ENCODE results near the gene CD38.
A peak's percentile ranks its signal among the peaks of the same experiment; 100 is the strongest.

The CD38 gene

DNA sequence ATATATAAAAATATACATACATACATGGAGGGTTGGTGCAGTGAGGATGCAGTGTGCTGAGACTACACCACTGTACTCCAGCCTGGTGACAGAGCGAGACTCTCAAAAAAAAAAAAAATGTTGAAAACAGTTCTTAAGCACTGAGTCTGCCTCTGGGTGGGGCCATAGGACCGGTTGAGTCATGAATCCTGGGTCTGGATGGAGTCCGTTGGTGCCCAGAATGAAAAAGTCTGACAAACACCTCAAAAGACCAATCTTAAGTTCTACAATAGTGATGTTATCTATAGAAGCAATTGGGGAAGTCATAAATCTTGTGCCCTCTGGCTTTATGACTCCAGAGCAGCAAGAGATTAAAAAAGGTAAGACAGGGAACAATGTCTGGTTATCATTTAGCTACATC, 90.0 kb downstream of the CD38 start:
- DNase-seq (ENCODE audit: low read depth): no peak

DNA sequence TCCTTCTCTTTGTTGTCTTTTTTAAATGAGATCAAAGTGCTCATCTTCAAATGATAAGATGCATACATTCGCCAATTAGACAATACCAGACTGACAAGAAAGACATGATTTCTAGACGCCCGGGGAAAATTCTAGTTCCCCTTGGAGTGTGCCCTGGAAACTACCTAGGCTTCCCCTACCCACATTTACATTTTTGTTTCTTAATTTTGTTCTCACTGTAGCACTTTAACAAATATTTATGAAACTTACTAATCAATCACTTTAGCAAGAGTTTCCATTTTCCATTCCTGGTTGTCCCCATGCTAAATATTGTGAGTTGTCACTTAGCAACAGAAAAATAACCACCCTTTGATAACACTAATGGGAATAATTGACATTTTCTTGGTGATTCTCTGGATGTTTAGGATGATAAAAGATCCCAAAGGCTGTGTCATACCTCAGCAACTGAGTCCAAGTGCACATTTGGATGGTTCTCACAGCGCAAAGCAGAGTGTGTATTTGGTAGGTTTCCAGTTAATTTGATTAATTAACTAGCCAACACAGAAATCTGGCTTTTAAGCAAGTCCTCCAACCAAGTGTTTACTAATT, 90.8 kb downstream of the CD38 start:
- DNase-seq (ENCODE audit: low read depth): no peak

DNA sequence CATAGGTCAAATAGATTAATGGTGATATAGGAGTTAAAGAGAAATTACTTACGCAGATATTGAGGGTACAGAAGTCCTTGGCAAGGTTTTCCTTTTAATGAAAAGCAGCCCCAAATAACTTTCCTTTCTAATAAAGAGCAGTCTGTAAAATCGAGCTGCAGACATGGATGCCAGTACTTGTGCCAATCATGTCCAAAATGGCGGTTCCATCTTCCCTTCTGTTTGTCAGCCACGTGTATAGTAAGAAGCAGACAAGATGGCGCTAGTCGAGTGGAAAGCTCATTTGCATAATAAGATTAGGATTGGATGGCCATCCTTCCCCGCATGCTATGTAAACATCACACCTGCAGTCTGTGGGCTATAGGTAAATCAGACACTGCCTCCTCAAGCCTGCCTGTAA, 92.0 kb downstream of the CD38 start:
- no peak for DNase-seq (ENCODE audit: low read depth)

DNA sequence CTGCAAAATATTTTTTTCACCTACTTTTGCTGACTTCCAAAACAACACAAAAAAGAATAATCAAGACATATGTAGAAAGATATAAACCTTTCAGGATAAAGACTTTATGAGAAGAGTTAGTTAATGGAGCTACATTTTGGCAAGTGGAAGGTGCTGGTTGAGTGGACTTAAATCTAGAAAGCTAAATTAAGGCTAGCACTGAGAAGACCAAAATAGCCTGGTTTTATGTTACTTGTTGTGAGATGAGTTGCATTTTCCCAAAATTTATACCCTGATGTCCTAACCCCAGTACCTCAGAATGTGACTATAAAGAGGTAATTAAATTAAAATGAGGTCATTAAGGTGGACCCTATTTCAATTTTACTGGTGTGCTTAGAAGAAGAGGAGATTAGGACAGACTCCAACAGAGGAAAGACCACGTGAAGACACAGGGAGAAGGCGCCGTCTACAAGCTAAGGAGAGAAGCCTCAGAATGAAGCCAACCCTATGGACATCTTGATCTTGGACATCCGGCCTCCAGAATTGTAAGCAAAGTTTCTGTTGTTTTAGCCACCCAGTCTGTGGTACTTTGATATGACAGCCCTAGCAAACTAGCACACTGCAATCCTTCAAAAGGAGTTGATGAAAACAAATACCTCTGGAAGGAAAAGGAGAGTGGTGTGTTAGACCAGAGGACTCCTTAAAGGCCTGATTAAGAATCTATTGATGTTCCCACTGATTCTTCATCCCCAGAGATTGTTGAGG, 93.0 kb downstream of the CD38 start:
- no peak for DNase-seq (ENCODE audit: low read depth)

DNA sequence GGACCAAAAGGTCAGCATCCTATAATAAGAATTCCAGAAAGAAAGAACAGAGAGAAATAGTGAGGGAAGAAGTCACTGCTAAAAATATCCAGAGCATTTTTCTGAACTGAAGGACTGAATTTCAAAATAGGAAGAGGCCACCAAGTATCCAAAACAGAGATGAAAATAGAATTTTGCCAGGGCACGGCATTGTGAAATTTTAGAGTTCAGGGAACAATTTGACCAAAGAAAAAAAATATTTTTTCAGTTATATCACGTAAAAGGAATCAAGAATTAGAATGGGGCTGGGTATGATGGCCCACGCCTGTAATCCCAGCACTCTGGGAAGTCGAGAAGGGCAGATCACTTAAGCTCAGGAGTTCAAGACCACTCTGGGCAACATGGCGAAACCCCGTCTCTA, 95.0 kb downstream of the CD38 start:
- no peak for DNase-seq (ENCODE audit: low read depth)

DNA sequence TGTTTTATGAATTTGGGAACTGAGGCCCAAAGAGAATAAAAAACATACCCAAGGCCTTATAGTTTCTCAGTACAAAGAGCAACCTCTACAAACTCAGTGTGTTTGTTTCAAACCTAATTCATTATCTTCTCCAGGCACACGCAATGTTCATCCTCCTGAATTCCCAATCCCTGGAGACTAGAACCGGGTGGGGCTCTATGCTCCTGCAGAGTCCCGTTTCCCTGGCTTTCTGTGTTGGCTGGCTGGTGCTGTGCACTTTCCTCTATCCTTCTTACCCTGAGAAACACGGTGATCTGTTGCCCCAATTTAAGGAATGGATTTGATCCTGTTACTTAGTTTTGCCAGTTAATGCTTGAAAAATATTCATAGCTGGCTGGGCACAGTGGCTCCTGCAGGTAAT, 96.5 kb downstream of the CD38 start:
- DNase-seq (ENCODE audit: low read depth): no peak

DNA sequence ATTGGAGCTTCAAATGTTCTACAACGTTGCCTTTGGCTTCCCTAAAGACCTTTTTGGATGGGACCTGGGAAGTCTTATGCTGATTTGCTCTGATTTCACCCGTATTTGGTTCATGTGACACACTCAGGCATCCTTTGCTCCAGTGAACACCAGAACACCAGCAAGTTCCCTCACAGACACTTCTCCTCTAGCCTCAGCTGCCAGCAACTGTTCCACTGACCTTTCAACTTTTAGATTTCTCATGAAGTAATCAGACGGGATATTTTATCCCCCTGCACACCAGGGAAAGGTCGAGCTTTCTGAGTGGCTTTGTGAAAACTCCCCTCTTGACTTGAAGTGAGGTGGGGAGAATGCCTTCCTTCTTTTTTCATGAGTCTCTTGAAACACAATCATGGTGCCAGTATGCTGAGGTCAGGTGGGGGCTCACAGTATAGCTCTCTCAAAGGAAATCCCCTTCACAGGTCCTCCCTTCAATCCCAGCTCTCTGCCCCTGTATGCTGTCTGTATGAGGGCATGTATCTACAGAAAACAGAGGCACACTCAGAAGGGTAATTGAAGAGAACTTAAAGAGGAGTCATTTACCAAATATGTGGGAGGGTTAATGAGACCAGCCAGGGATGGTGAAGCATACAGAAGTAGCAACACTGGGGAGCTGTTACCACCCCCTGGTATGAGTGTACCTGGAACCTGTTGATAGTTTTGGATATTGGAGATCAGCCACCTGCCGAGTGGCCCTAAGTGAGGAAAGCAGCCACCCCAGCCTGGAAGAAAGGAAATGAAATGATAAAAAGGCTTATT, 97.7 kb downstream of the CD38 start:
- no peak for DNase-seq (ENCODE audit: low read depth)

DNA sequence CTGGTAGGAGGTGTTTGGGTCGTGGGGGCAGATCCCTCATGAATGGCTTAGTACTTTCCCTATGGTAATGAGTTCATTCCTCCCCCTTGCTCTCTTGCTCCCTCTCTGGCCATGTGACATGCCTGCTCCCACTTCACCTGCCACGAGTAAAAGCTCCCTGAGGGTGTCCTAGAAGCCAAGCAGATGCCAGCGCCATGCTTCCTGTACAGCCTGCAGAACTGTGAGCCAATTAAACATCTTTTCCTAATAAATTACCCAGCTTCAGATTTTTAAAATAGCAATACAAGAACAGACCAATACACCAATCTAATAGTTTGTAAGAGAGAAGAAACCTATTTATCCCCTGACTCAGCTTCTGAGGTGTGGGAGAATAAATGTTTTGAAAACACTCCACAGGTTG, 99.9 kb downstream of the CD38 start:
- no peak for DNase-seq (ENCODE audit: low read depth)

DNA sequence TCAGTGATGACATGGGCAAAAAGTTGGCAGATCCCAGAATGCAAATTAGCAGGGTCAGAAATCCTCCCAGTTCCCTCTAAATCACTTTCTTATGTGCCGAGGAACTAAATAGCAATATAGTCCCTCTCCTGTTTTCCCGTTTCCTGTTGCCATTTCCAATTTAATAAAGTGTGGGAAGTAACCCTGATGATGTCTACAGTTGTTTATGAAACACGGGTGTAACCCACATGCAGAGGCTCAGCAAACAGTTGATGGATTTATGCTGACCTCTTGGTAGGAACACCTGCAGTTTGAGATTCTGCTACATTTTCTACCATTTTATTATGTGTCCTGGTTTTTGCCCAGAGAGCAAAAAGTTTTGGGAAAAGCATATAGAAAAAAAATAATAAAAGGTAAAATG, 103.7 kb downstream of the CD38 start:
- DNase-seq (ENCODE audit: low read depth): no peak

DNA sequence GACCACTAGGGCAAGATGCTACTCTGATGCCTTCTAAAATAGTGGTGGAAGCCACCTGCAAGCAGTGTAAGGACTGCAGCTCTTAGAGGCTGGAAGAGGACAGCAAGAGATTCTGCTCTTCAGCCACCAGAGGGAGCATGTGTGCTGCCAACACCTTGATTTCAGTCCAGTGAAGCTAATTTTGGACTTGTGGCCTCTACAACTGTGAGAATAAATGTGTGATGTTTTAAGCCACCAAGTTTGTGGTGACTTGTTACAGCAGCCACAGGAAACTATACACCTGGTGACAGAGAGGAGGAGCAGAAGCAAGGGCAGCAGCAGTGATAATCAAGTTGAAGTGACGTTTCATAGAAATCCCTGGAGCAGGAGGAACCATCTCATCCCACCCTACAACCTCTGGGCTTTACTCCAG, 104.6 kb downstream of the CD38 start:
- peak; percentile 5 for DNase-seq (ENCODE audit: low read depth)

DNA sequence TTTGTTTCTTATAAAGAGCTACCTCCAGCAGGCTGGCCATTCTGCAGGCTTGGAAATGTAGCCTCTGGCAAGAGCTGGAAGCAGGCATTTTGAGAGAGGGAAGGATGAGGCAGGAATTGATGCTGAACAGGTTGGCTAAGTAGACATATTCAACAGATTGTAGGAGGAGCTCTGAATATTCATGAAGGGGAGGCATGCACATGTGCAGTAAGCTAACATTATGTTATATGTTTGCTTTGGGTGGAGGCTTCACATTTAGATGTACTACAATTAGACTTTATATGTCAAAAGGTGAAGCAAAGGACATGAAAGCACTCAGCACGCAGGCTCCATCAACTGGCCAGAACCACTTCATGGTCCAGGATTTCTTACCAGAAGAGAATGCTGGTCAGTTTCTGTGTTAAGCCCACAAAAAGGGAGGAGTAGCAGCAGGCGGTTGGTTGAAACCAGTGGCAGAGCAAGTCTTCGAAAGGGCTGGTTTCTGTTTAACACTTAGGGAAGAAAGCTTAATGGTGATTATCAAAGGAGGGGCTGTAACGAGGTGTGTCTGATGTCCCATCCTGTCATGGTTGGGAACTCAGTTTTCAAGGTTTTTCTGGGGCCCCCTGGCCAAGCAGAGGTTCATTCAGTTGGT, 105.6 kb downstream of the CD38 start:
- DNase-seq (ENCODE audit: low read depth): no peak

DNA sequence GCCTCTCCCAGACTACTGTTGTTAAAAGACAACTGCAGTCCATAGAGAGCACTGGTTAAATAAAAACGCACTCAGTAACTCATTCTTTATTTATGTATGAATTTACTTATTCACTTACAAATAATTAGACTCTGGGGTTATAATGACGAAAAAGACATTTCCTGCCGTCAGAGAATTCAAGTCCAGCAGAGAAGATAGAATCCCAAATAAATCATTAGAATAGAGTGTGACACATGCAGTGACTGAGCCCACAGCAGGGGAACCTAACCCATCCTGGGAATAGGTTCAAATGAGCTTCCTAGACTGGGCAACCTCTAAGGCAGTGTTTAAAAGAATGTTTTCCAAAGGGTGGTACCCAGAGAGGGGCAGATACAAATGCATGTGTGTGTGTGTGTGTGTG, 106.5 kb downstream of the CD38 start:
- DNase-seq (ENCODE audit: low read depth): no peak

DNA sequence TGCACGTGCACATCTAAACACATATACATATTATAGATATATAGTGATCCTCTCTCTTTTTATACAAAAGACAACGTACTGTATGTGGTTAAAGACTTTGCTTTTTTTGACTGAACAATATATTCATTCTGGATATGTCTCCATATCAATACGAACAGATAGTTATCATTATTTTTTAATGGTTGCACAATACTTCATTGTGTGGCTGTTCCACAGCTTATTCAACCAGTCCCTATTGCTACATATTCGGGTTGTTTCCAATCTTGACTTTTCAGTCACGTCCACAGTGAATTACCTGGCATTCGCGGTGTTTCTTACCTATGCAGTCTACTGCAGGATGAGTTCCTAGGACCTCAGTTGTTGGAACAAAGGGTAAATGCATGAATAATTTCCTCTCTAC, 107.3 kb downstream of the CD38 start:
- DNase-seq (ENCODE audit: low read depth): no peak

DNA sequence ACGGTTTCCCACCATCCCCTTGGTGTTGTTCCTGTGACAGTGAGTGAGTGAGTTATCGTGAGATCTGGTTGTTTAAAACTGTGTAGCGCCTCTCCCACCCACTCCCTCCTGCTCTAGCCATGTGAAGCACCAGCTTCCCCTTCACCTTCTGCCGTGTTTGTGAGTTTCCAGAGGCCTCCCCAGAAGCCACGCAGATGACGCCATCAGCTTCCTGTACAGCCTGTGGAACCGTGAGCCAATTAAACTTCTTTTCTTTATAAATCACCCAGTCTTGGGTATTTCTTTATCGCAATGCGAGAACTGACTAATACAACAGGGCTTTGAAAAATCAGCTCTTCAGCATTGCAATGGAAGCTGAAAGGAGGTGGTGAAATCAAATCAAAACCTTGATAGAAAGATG, 110.4 kb downstream of the CD38 start:
- DNase-seq (ENCODE audit: low read depth): no peak

DNA sequence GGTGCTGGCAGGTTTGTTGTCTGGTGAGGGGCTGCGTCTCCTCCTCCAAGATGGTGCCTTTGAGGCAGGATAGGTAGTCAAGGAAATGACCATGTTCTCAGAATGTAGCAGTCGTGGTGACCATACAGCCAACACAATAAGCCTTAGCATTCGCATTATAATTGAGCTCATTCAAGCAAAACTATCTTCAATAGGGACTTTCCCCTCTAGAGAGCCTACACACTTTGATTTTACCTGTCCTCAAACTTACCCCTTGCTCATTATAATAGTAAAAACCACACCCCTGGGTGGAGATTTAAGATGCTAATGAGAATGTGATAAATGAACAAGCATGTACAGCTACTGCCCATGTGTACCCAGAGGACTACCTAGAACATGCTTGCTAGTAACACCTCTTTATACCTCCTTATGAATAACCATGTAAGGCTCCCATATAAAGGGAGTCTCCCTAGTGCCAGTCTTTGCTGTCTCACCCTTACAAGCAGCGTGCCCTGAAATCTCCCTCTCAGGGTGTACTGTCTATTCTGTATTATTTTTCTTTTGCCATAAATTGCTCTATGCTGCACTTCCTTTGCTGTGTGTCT, 112.2 kb downstream of the CD38 start:
- DNase-seq (ENCODE audit: low read depth): no peak

DNA sequence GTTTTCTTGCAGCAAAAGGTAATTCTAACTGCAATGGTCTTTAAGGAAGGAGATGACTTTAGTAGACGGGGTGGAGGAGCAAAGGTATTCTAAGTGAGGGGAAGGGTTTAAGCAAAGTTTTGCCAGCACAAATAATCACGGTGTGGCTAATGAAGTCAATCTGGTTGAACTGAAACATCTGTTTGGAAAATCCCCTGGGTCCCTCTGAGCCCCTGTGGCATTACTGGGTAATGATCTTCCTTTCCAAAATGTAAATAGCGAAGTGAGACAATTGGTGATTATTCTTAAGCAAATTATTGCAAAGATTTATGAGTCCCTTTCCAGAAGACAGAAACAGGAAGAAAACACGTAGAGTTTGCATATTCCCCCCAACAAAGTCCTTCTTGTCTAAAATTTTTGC, 113.2 kb downstream of the CD38 start:
- DNase-seq (ENCODE audit: low read depth): no peak

DNA sequence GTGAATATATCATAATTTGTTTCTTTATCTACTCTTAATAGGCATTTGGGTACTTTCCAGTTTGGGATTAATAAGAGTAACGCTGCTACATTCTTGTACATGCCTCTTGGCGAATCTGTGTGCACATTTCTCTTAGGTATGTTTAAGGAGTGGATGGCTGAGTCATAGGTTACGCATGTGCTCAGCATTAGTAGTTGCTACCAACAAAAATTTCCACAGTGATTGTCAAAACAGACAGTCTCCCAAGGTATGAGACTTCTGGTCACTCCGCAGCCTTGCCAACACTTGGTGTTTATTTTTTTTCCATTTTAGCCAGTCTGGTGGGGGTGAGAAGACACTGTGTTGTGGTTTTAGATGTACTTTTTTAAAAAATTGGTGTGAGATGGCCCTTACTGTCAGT, 115.8 kb downstream of the CD38 start:
- no peak for DNase-seq (ENCODE audit: low read depth)

DNA sequence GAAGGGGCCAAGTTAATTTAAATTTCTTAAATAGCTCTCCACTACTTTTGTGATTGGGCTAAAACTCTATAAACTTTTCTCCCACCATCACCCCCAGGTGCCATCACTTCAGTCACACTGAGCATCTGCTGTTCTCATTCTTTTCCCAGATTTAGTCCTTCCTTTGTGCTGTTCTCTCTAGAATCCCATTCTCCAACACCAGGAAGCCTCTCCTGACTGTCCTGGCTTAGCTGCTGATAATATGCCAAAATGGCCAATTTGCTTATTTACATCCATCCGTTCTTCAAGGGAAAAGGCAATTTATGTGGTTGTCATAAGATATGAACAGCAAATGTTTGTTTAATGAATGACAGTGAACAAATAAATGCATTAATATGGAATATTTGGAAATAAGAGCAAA, 116.3 kb downstream of the CD38 start:
- DNase-seq (ENCODE audit: low read depth): no peak

DNA sequence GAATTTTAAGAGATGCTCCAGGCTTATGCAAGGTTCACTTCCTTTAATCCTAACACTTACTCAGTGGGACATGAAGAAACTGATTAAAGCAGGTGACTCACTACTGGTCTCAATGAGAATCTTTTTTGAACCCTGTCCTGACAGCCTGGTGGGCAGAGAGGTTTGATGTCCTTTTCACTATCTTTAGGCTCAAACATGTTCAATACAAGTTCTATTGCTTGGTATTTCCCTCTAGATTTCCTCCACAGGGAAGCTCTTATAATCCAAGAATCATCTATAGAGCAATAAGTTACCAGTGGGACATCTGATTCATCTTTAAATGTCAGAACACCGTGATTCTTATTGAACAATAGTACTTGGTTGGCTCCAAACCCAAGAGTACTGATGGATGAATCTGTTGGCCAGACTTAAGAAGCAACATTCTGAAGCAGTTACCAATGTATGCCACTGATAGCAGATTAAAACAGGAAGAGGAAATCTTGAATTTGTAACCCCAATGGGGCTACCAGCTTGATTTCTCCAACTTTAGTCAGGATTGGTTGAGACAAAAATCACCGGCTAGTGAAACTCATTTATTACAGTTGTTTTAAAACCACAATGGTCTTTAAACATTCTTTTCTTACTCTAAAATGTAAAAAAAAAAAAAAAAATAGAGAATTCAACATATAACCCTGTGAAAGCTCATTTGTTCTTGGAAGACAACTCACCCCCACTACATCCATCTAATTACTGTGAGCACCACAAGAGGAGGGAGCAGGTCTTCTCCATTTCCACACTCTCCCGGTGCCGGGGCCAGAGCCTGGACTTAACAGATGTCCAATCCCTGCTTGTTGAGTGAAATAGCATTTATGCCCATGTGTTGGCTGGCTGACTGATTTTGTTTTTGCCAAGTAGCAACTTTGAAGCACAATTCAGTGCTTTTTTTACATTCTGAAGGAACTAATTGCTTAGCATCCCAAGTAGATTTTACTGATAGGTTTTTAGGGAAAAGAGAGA, 117.1 kb downstream of the CD38 start:
- no peak for DNase-seq (ENCODE audit: low read depth)

DNA sequence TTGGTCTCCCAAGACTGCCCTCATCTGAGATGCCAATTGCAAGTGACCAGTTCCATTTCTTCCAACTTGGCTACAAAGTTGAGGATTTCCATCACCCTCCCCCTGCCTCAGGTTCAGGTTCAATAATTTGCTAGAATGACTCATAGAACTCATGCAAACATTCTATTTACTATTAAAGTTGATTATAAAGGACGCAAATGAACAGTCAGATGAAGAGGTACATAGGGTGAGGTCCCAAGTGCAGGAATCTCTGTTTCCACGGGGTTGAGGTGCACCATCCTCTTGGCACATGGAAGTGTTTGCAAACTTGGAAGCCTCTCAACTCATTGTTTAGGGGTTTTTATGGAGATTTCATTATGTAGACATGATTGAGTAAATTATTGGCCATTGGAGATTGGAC, 119.4 kb downstream of the CD38 start:
- DNase-seq (ENCODE audit: low read depth): no peak

DNA sequence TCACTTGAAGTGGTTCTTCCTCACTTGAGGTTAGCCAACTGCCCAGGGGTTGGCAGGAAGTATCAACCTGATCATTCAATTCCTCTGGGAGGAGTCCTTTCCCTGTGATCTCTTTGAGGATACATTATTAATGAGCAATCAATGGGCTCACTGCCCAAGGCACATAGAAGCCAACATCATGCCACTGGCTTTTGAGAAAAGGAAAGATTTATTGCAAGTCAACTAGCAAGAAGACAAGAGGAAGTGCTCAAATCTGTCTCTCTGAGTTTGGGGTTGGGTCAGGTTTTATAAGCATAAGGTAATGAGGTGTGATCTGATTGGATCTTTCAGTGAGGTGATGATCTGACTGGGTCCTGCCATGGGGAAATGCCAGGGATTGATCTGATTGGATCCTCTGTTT, 120.8 kb downstream of the CD38 start:
- no peak for DNase-seq (ENCODE audit: low read depth)
